Right kidney (tissue), 9 donors: ENCODE results near the gene MZT2A.
"Not testable (repeated sequence)": the region's sequence is repeated elsewhere in the genome, so short reads cannot be mapped to it uniquely, and the experiment has no call there.

Source experiments
- DNase-seq: peaks from one replicate; pipeline ENCODE4 v3.0.0-alpha.2; 2016
- long read RNA-seq, 8 donors: transcript quantifications; one replicate each; lab custom pipeline, GENCODE V29; 2026

MZT2A gene
- long read RNA-seq, donor 1, transcript MZT2A-201 (3 exons, 624 nt), result major isoform, 77 of 156 reads
- long read RNA-seq, donor 1, partial matches to known transcripts, result 68 of 156 reads
- long read RNA-seq, donor 1, other reads (novel, unspliced or antisense), result 7 of 156 reads
- long read RNA-seq, donor 2, transcript MZT2A-204 (4 exons, 980 nt), result minor isoform, 5 of 58 reads
- long read RNA-seq, donor 2, transcript MZT2A-201 (3 exons, 624 nt), result major isoform, 46 of 58 reads
- long read RNA-seq, donor 2, partial matches to known transcripts, result 7 of 58 reads
- long read RNA-seq, donor 2, other reads (novel, unspliced or antisense), result 0 of 58 reads
- long read RNA-seq, donor 3, transcript MZT2A-201 (3 exons, 624 nt), result major isoform, 29 of 43 reads
- long read RNA-seq, donor 3, transcript MZT2A-204 (4 exons, 980 nt), result minor isoform, 7 of 43 reads
- long read RNA-seq, donor 3, partial matches to known transcripts, result 7 of 43 reads
- long read RNA-seq, donor 3, other reads (novel, unspliced or antisense), result 0 of 43 reads
- long read RNA-seq, donor 4, transcript MZT2A-201 (3 exons, 624 nt), result major isoform, 48 of 59 reads
- long read RNA-seq, donor 4, partial matches to known transcripts, result 8 of 59 reads
- long read RNA-seq, donor 4, other reads (novel, unspliced or antisense), result 0 of 59 reads
- long read RNA-seq, donor 5, transcript MZT2A-201 (3 exons, 624 nt), result major isoform, 59 of 86 reads
- long read RNA-seq, donor 5, partial matches to known transcripts, result 25 of 86 reads
- long read RNA-seq, donor 5, other reads (novel, unspliced or antisense), result 0 of 86 reads
- long read RNA-seq, donor 6, transcript MZT2A-201 (3 exons, 624 nt), result major isoform, 64 of 86 reads
- long read RNA-seq, donor 6, partial matches to known transcripts, result 22 of 86 reads
- long read RNA-seq, donor 6, other reads (novel, unspliced or antisense), result 0 of 86 reads
- long read RNA-seq, donor 7, transcript MZT2A-204 (4 exons, 980 nt), result minor isoform, 7 of 136 reads
- long read RNA-seq, donor 7, transcript MZT2A-201 (3 exons, 624 nt), result major isoform, 99 of 136 reads
- long read RNA-seq, donor 7, partial matches to known transcripts, result 23 of 136 reads
- long read RNA-seq, donor 7, other reads (novel, unspliced or antisense), result 5 of 136 reads
- long read RNA-seq, donor 8, transcript MZT2A-201 (3 exons, 624 nt), result major isoform, 48 of 66 reads
- long read RNA-seq, donor 8, partial matches to known transcripts, result 16 of 66 reads
- long read RNA-seq, donor 8, other reads (novel, unspliced or antisense), result 0 of 66 reads

GRCh38 chr2:131492015-131492417, at the start of gene MZT2A:
Gene MZT2A, minus strand, starts transcription at chr2:131492397. Its CDS starts 21 bp downstream, at chr2:131492376.
- DNase-seq, result peak; percentile 75

GRCh38 chr2:131538856-131539255, 46.7 kb upstream of the MZT2A start:
- DNase-seq, result not testable (repeated sequence)

GRCh38 chr2:131536841-131537240, 44.6 kb upstream of the MZT2A start:
- not testable (repeated sequence) for DNase-seq

DNA sequence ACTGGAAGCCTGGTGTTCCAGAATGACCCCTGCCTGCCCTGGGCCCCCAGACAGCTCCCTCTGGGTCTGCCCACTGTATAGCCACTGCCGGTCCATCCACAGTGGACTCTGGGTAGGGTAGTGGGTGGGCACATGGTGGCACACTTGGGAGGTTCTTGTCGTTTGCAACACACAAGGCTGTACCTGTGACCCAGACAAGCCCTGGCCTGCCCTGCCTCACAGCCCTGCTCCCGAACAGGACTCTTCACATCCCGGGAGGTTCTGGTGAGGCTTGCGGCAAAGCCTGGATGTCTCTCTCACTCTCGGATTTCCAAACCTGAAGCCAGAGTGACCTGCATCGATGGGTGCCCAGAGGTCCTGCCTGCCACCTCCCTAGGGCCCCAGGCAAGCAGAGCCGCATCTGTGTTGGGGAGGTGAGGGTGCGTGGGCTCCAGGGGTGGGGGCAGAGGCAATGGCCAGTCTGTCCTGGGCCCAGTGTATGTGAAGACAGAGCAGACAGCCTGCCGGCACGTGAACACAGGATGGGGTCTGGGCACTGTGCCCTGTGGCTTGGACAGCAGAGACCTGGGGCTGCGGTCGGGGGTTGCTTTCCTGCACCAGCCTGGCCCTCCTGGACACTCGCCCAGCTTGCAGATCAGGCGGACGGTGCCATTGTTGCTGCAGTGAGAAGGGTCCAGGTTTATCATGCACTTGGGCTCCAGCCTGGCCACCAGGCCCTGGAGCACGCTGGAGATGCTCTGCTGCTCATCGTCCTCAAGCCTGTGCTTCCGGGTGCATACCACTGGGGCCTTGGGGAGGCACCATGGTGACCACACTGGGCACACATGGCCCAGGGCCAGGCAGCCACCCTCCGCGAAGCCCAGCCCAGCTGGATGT, 44.0 kb upstream of the MZT2A start:
- not testable (repeated sequence) for DNase-seq

- no peak for DNase-seq
These were observed 43.3 kb upstream of the MZT2A start for GRCh38 chr2:131535526-131535925.

DNA sequence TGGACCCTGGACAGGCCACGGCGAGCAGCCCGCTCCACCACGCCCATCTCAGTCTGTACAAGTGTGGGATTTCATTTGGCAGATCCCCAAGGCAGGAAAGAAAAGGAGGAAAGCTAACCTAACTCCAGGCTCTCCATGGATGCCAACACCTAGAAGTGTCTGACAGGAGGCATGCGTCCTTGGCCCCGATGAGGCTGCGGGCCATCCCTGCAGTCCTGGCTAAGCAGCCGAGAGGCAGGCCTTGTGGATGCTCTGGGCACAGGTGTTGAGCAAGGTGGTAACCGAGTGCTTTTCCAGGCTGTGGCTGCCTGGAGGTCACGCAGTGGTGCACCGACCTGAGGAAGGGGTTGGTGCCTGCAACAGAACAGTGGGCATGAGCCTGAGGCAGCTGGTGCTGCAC, 42.8 kb upstream of the MZT2A start:
- not testable (repeated sequence) for DNase-seq

- not testable (repeated sequence) for DNase-seq
These were observed 42.1 kb upstream of the MZT2A start for GRCh38 chr2:131534317-131534672.

GRCh38 chr2:131533609-131534316, 41.6 kb upstream of the MZT2A start:
- DNase-seq, result not testable (repeated sequence)

DNA sequence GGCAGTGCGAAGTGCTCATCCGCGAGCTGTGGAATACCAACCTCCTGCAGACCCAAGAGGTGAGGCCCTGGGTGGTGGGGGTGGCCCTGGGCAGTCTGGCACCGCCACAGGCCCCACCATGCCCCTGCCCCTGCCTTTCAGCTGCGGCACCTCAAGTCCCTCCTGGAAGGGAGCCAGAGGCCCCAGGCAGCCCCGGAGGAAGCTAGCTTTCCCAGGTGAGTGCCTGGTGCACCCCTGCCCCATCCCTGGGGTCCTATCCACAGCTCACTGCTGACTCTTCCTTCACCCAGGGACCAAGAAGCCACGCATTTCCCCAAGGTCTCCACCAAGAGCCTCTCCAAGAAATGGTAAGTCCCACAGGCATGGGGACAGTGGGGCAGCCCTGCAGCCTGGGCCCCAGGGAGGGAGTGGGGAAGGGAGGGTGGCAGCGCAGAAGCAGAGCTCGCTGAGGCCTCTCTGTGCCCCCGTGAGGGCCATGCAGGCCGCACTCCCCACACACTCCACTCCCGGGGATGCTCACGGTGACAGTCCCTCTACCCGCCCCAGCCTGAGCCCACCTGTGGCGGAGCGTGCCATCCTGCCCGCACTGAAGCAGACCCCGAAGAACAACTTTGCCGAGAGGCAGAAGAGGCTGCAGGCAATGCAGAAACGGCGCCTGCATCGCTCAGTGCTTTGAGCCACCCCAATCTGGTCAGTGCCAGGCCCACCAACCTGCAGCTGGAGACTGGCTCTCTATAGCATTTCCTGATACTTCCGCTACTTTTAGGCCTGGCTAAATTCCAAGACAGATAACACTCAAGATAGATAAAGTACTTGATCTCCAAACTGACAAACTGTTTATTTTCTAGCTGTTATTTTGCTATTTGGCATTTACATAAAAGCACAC, 40.8 kb upstream of the MZT2A start:
- not testable (repeated sequence) for DNase-seq

DNA sequence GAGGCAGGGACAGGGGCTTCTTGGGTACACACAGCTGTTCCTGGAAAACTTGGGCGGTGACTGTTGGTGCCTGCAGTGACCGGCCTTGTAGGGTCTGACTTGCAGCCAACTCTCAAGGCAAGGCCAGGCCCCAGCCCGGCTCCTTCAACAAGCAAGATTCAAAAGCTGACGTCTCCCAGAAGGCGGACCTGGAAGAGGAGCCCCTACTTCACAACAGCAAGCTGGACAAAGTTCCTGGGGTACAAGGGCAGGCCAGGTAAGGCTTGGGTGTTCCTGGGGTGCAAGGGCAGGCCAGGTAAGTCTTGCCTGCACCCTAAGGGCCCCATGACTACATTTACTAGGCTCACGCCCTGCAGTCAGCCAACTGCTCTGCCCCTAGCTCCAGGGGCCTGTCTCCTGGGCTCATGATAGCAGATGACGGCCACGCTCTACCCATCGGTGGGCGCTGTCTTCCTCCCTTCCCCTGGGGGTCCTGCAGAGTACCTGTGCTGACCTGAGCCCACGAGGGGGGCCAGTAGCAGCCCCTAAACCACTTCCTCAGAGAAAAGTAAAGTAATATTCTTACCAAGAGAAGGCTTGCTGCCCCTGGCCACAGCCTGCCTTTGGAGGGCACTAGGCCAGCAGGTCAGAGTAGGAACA, 39.5 kb upstream of the MZT2A start:
- DNase-seq, result not testable (repeated sequence)

GRCh38 chr2:131530626-131531344, 38.6 kb upstream of the MZT2A start:
- DNase-seq, result not testable (repeated sequence)

GRCh38 chr2:131529864-131530445, 37.8 kb upstream of the MZT2A start:
- not testable (repeated sequence) for DNase-seq

- peak; percentile 23 for DNase-seq
These were observed 37.0 kb upstream of the MZT2A start for GRCh38 chr2:131528981-131529863.

DNA sequence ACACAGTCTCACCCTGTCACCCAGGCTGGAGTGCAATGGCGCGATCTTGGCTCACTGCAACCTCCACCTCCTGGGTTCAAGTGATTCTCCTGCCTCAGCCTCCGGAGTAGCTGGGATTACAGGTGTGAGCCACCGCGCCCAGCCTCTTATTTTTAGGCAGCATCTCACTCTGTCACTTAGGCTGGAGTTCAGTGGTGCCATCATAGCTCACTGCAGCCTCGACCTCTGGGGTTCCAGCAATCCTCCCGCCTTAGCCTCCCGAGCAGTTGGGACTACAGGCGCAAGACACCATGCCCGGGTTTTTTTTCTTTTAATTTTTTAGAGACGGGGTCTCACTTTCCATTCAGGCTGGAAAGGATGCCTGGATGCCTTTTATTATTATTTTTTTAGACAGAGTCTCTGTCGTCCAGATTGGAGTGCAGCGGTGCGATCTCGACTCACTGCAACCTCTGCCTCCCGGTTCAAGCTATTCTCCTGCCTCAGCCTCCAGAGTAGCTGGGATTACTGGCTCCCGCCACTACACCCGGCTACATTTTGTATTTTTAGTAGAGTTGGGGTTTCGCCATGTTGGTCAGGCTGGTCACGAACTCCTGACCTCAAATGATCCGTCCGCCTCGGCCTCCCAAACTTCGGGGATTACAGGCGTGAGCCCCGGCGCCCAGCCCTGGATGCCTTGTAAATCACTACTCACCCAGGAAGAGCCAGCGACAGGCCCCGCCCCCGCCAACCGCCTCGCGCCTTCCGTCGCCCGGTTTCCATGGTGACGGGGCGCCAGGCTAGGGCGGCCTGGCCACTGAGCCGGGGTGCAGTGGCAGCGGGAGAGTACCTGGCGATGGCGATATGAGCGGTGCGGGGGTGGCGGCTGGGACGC, 35.2 kb upstream of the MZT2A start, which contains the start of gene CCDC74A:
TSS of gene CCDC74A (plus strand) at position 758 of the 871 bp plus-strand sequence. CDS start at position 841, 83 bp downstream.
- DNase-seq, result peak; percentile 64

DNA sequence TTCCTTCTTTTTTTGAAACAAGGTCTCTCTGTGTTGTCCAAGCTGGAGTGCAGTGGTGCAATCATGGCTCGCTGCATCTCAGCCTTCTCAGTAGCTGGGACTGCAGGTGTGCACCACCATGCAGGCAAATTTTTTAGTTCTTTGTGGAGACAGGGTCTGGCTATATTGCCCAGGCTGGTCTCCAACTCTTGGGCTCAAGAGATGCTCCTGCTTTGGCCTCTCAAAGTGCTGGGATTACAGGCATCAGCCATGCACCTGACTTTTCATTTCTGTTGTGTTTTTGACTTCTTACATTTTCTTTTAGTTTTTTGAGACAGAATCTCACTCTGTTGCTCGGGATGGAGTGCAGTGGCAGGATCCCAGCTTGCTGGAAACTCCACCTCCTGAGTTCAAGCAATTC, 33.1 kb upstream of the MZT2A start:
- not testable (repeated sequence) for DNase-seq
